ENCODE data around the gene PDE3A. TPM values are rescaled to one million over a fixed set of nuclear protein-coding genes. Genes with fewer than 3 reads are reported as not detected.

PDE3A gene
- total RNA-seq, 1 experiment from 2014 or later: 0.80 TPM

DNA sequence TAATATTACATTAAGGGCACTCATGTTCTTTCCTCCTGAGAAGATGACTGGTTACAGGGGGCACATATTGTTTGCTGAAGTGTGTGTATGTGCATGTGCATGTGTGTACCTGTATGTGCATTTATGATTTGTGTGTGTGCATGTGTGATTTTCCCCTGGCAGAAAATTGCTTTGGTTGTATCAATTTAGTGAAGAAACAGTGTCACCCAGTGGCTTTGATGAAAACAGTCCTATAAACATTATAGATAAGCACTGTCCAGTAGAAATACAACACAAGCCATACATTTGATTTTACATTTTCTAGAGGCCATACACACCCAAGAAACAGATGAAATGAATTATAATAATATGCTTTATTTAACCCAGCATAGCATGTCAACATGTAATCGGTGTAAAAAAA is 8.6 kb downstream of the PDE3A start:
- Histone ChIP-seq H3K9me3 (ENCODE audit: low read depth, low read length, poor library complexity, severe bottlenecking) (no peaks in the 10 kb centered on the region), H3K27ac (ENCODE audit: low read depth, low read length, poor library complexity, severe bottlenecking) (no peak overlapping the region), H3K27me3 (replicated peaks; ENCODE audit: insufficient read depth, low read depth, low read length, poor library complexity) (peaks cover 40% of the 10 kb centered on the region), H3K36me3 (ENCODE audit: insufficient read depth, low read length, poor library complexity, severe bottlenecking) (no peaks in the 10 kb centered on the region), H3K4me3 (ENCODE audit: low read depth, low read length, poor library complexity, severe bottlenecking) (no peak overlapping the region), H3K4me1 (ENCODE audit: insufficient read depth, low read length, poor library complexity, severe bottlenecking) (no peaks in the 10 kb centered on the region)
- no TSS peak for BruUV-seq (replicated peaks)
- ChIA-PET CTCF (interaction anchor here (0.6 kb wide), 1 partner anchor 224 kb away, joined by 3 read pairs; no protein-coding TSS in a partner anchor), POLR2A (ENCODE audit: low non-redundant PET) (interaction anchor here (0.7 kb wide), 1 partner anchor 830 kb away, joined by 3 read pairs; no protein-coding TSS in a partner anchor)
- TF ChIP-seq, protein P1, sequence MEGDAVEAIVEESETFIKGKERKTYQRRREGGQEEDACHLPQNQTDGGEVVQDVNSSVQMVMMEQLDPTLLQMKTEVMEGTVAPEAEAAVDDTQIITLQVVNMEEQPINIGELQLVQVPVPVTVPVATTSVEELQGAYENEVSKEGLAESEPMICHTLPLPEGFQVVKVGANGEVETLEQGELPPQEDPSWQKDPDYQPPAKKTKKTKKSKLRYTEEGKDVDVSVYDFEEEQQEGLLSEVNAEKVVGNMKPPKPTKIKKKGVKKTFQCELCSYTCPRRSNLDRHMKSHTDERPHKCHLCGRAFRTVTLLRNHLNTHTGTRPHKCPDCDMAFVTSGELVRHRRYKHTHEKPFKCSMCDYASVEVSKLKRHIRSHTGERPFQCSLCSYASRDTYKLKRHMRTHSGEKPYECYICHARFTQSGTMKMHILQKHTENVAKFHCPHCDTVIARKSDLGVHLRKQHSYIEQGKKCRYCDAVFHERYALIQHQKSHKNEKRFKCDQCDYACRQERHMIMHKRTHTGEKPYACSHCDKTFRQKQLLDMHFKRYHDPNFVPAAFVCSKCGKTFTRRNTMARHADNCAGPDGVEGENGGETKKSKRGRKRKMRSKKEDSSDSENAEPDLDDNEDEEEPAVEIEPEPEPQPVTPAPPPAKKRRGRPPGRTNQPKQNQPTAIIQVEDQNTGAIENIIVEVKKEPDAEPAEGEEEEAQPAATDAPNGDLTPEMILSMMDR (conservative IDR thresholded peaks at IDR 0.05; ENCODE audit: low read depth, low read length): peak; percentile 55; the same call in 1 of the 2 replicates
- TF ChIP-seq EZH2 (IDR thresholded peaks at IDR 0.05; ENCODE audit: borderline replicate concordance, low read depth, low read length, poor library complexity, severe bottlenecking): no peak
- DNase-seq (ENCODE audit: low spot score): peak; percentile 48
- intact Hi-C loops (cut with micrococcal nuclease; ENCODE audit: unreplicated experiment): loop anchor here (2.0 to 10.0 kb wide), 3 partner anchors 620 to 802 kb away; no protein-coding TSS in a partner anchor

DNA sequence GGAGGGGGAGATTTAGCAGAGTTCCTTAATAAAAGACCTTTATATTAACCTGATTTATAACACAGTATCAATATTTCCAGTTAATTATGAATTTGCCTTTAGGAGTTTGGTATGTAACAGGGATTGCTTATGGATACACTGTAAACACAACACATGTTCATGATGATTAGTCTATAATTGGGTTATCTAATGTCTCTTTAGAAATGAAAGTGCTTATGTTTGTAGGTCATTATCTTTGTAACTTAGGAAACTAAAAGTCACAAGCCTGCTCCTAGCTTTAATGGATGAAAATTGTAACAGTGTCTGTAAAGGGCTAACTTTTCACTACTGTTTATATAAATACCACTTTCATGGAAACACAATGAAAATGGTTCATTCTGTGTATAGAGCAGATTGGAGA is 9.4 kb downstream of the PDE3A start:
- no peak overlapping the region for H3K27ac ChIP-seq (ENCODE audit: low read depth, low read length, poor library complexity, severe bottlenecking)
- CTCF ChIA-PET: no interaction called here
- H3K36me3 ChIP-seq (ENCODE audit: insufficient read depth, low read length, poor library complexity, severe bottlenecking): no peaks in the 10 kb centered on the region
- TF ChIP-seq, protein P1 (conservative IDR thresholded peaks at IDR 0.05; ENCODE audit: low read depth, low read length): no peak
- TF ChIP-seq EZH2 (IDR thresholded peaks at IDR 0.05; ENCODE audit: borderline replicate concordance, low read depth, low read length, poor library complexity, severe bottlenecking): no peak
- no peaks in the 10 kb centered on the region for H3K9me3 ChIP-seq (ENCODE audit: low read depth, low read length, poor library complexity, severe bottlenecking)
- BruUV-seq (replicated peaks): no TSS peak
- no peak for DNase-seq (ENCODE audit: low spot score)
- no peaks in the 10 kb centered on the region for H3K4me1 ChIP-seq (ENCODE audit: insufficient read depth, low read length, poor library complexity, severe bottlenecking)
- intact Hi-C loops (cut with micrococcal nuclease; ENCODE audit: unreplicated experiment): loop anchor here (2.0 to 10.0 kb wide), 3 partner anchors 620 to 803 kb away; no protein-coding TSS in a partner anchor
- POLR2A ChIA-PET (ENCODE audit: low non-redundant PET): interaction anchor here (0.7 kb wide), 1 partner anchor 831 kb away, joined by 3 read pairs; no protein-coding TSS in a partner anchor
- H3K4me3 ChIP-seq (ENCODE audit: low read depth, low read length, poor library complexity, severe bottlenecking): no peak overlapping the region
- H3K27me3 ChIP-seq (replicated peaks; ENCODE audit: insufficient read depth, low read depth, low read length, poor library complexity): peaks cover 34% of the 10 kb centered on the region

DNA sequence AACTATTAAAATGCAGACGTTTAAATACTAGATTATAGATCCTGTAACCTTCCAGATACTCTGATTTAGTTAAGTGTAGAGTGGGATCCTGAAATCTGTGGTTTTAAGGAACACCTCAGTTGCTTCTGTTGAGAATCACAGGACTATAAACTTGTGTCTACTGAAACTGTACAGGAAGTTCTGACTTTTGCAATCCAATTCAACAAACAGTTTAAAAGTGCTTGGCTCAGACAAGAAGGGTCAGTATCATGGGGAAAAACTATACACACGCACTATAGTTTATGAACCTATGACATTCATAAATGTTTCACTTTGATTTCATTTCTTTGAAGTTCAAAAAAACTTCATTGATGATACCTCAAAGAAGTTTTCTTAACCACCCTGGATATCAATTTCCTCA is 13.8 kb downstream of the PDE3A start:
- BruUV-seq (replicated peaks): no TSS peak
- no peak for DNase-seq (ENCODE audit: low spot score)
- Histone ChIP-seq H3K4me3 (ENCODE audit: low read depth, low read length, poor library complexity, severe bottlenecking) (no peak overlapping the region), H3K36me3 (ENCODE audit: insufficient read depth, low read length, poor library complexity, severe bottlenecking) (no peaks in the 10 kb centered on the region), H3K27me3 (replicated peaks; ENCODE audit: insufficient read depth, low read depth, low read length, poor library complexity) (peaks cover 9% of the 10 kb centered on the region), H3K9me3 (ENCODE audit: low read depth, low read length, poor library complexity, severe bottlenecking) (no peaks in the 10 kb centered on the region), H3K4me1 (ENCODE audit: insufficient read depth, low read length, poor library complexity, severe bottlenecking) (no peaks in the 10 kb centered on the region), H3K27ac (ENCODE audit: low read depth, low read length, poor library complexity, severe bottlenecking) (no peak overlapping the region)
- ChIA-PET CTCF (no interaction called here), POLR2A (ENCODE audit: low non-redundant PET) (no interaction called here)
- TF ChIP-seq, protein P1 (conservative IDR thresholded peaks at IDR 0.05; ENCODE audit: low read depth, low read length): no peak
- TF ChIP-seq EZH2 (IDR thresholded peaks at IDR 0.05; ENCODE audit: borderline replicate concordance, low read depth, low read length, poor library complexity, severe bottlenecking): no peak
- intact Hi-C loops (cut with micrococcal nuclease; ENCODE audit: unreplicated experiment): no loop called here
